K562 (cell line): Measurements from ENCODE around the gene ANK2. TPM values are rescaled to one million over a fixed set of nuclear protein-coding genes. Genes with fewer than 3 reads are reported as not detected.

Experiments used
- ATAC-seq: fragments of 200-7000 bp; cut with Tn5 transposase; 3 replicates; pipeline ENCODE4 v1.9.1; 2020; ENCODE audit warnings: moderate library complexity
- BruUV-seq: library from RNA; stranded (reverse); fragments of 400-500 nt; replicated peaks from 2 replicates; lab custom pipeline; 2021; lab: Mats Ljungman, UMichigan
- CTCF ChIA-PET: fragments of 300-600 bp; formaldehyde crosslinking; extraction: SDS; loops from one replicate; lab custom pipeline; 2021; ENCODE audit warnings: low intra/inter-chr PET ratio; lab: Yijun Ruan, JAX
- POLR2A ChIA-PET: fragments of 300-600, 350-650 bp; sonication (Branson Sonifier 250); formaldehyde crosslinking; extraction: SDS; loops from one replicate; lab custom pipeline; 2021; ENCODE audit warnings: antibody characterized with exemption, inconsistent platforms; lab: Yijun Ruan, JAX
- DNase-seq, 4 experiments: peaks; one replicate each; pipeline versions ENCODE4 v3.0.0 to v3.0.0-alpha.2; 2011 to 2018; ENCODE audit warnings: low spot score in 3 of 4, mixed read lengths in 3 of 4; ENCODE audit errors: extremely low read depth in 1 of 4
- FAIRE-seq: peaks from 2 replicates; lab custom pipeline; 2011; peaks lifted over from hg19 to GRCh38; lab: Jason Lieb, UNC
- H2AFZ ChIP-seq: 2 replicates; pipeline ENCODE4 v1.6.0; 2011; ENCODE audit warnings: low read depth, low read length, control low read depth, inconsistent platforms
- H3K27ac ChIP-seq: fragments of 200-600 bp; 3 replicates; pipeline ENCODE4 v1.8.0; 2011; ENCODE audit warnings: low read depth, mild to moderate bottlenecking, control low read depth, inconsistent platforms, low read length, moderate library complexity, mixed read lengths; ENCODE audit errors: extremely low read depth
- H3K27me3 ChIP-seq, 2 experiments: fragments of 300-600 bp in 1 of 2; 2 replicates in 1 of 2; 3 replicates in 1 of 2; pipeline versions ENCODE4 v1.6.0 to v1.8.0; 2011; ENCODE audit warnings: inconsistent platforms in 2 of 2, low read length in 2 of 2, mild to moderate bottlenecking in 1 of 2, mixed read lengths in 1 of 2, moderate library complexity in 1 of 2; ENCODE audit not compliant: control insufficient read depth in 2 of 2, insufficient read depth in 2 of 2
- H3K36me3 ChIP-seq: fragments of 300-600 bp; 3 replicates; pipeline ENCODE4 v1.8.0; 2011; ENCODE audit warnings: mild to moderate bottlenecking, low read length, inconsistent platforms; ENCODE audit not compliant: control insufficient read depth, insufficient read depth
- H3K4me1 ChIP-seq, 2 experiments: fragments of 200-600 bp in 1 of 2; replicated peaks in 1 of 2; 2 replicates in 1 of 2; 3 replicates in 1 of 2; pipeline versions ENCODE4 v1.5.1 to v1.8.0; 2011; ENCODE audit warnings: inconsistent platforms in 2 of 2, low read length in 2 of 2, mild to moderate bottlenecking in 1 of 2, mixed read lengths in 1 of 2, moderate library complexity in 1 of 2; ENCODE audit not compliant: control insufficient read depth in 2 of 2, insufficient read depth in 2 of 2
- H3K4me2 ChIP-seq: 2 replicates; pipeline ENCODE4 v1.6.1; 2011; ENCODE audit warnings: low read length, control low read depth, inconsistent platforms, mixed read lengths; ENCODE audit not compliant: insufficient read depth
- H3K4me3 ChIP-seq: fragments of 200-600 bp; sonication (generic), shearing (Covaris generic); 2 replicates; pipeline ENCODE4 v1.5.1; 2016; ENCODE audit warnings: control low read depth, inconsistent platforms
- H3K79me2 ChIP-seq: fragments of 200-600 bp; 3 replicates; pipeline ENCODE4 v1.8.0; 2011; ENCODE audit warnings: low read length, inconsistent platforms; ENCODE audit not compliant: control insufficient read depth, insufficient read depth
- H3K9ac ChIP-seq, 2 experiments: 2 replicates each; pipeline versions ENCODE4 v1.6.0 to v1.6.1; 2011; ENCODE audit warnings: low read depth in 2 of 2, low read length in 2 of 2, control low read depth in 1 of 2, inconsistent platforms in 1 of 2, mild to moderate bottlenecking in 1 of 2, mixed read lengths in 1 of 2; ENCODE audit not compliant: insufficient read depth in 1 of 2
- H3K9me1 ChIP-seq: one replicate; pipeline ENCODE4 v1.6.0; 2011; ENCODE audit warnings: inconsistent platforms, mild to moderate bottlenecking, low read length, moderate library complexity; ENCODE audit not compliant: control insufficient read depth, insufficient read depth
- H3K9me3 ChIP-seq: replicated peaks from 2 replicates; pipeline ENCODE4 v1.5.1; 2011; ENCODE audit warnings: low read depth, low read length, inconsistent platforms; ENCODE audit not compliant: control insufficient read depth, insufficient read depth
- H4K20me1 ChIP-seq: replicated peaks from 2 replicates; pipeline ENCODE4 v1.6.1; 2011; ENCODE audit warnings: low read length, inconsistent platforms, mixed read lengths; ENCODE audit not compliant: control insufficient read depth, insufficient read depth
- CCAR2 ChIP-seq: fragments of 200-400 bp; formaldehyde crosslinking; IDR thresholded peaks from 2 replicates; pipeline ENCODE4 v1.6.1; 2017; ENCODE audit warnings: mild to moderate bottlenecking, low read depth, low read length
- CREB3L1 ChIP-seq: fragments of 450-650 bp; IDR thresholded peaks from 2 replicates; pipeline ENCODE4 v1.6.1; 2014; ENCODE audit warnings: low read depth, mild to moderate bottlenecking, moderate library complexity, borderline replicate concordance
- MBD2 ChIP-seq: sonication (generic); IDR thresholded peaks from 2 replicates; pipeline ENCODE4 v1.6.1; 2016; ENCODE audit warnings: low read depth, borderline replicate concordance
- MTF1 ChIP-seq: fragments of 250-450 bp; sonication (Bioruptor Pico); IDR thresholded peaks from 2 replicates; pipeline ENCODE4 v1.9.0; 2021; ENCODE audit warnings: moderate library complexity, mild to moderate bottlenecking, inconsistent platforms, borderline replicate concordance
- NFYB ChIP-seq: IDR thresholded peaks from 2 replicates; pipeline ENCODE4 v1.6.1; 2011; ENCODE audit warnings: mild to moderate bottlenecking, moderate library complexity; ENCODE audit not compliant: insufficient read length; ENCODE audit errors: extremely low read depth
- POLR2AphosphoS5 ChIP-seq: IDR thresholded peaks from 2 replicates; pipeline ENCODE4 v1.6.1; 2011; ENCODE audit warnings: mild to moderate bottlenecking, low read depth, low read length, moderate library complexity; ENCODE audit not compliant: control insufficient read depth, insufficient read depth
- POLR2G ChIP-seq: fragments of 200-400 bp; formaldehyde crosslinking; IDR thresholded peaks from 2 replicates; pipeline ENCODE4 v1.6.1; 2017; ENCODE audit warnings: low read depth, mild to moderate bottlenecking, antibody characterized with exemption, low read length, moderate library complexity
- ZNF134 ChIP-seq: fragments of 250-450 bp; sonication (Bioruptor Pico); conservative IDR thresholded peaks from 2 replicates; pipeline ENCODE4 v1.4.0; 2020
- WGBS: fragments of 100-300 bp; shearing (Covaris generic); methylation state at CpG from one replicate; pipeline ENCODE4 v1.1.6; 2016; ENCODE audit warnings: low coverage, mixed read lengths; ENCODE audit not compliant: insufficient coverage; ENCODE audit errors: missing lambda C conversion rate; 5-methylcytosine and 5-hydroxymethylcytosine counted together
- in situ Hi-C: fragments of 300-500 bp; cut with MboI; formaldehyde crosslinking; loops from 4 replicates; pipeline ENCODE4 v1.15.0; 2018; ENCODE audit warnings: inconsistent platforms, mixed read lengths
- intact Hi-C: fragments of 100-400 bp; cut with micrococcal nuclease; formaldehyde crosslinking; loops from 2 replicates; pipeline ENCODE4 v1.14.2; 2022
- polyA plus RNA-seq, 8 experiments: library from polyadenylated mRNA; depleted of rRNA in 4 of 8; stranded (reverse) in 5 of 8; unstranded in 3 of 8; fragments of >200 nt; fragmentation: Nextera tagmentation in 2 of 8; fragmentation: Illumina TruSeq in 1 of 8; extraction: Ambion mirVana in 2 of 8; extraction: Trizol in 1 of 8; gene quantifications; 2 replicates each; pipeline versions ENCODE4 v1.2.1 to v1.2.3, GENCODE V29; 2011 to 2014; ENCODE audit warnings: inconsistent platforms in 1 of 8, missing spikeins in 1 of 8
- total RNA-seq, 7 experiments: library from RNA; depleted of rRNA in 6 of 7; stranded (reverse); fragments of >200 nt in 6 of 7; fragmentation: Illumina TruSeq in 2 of 7; extraction: Trizol in 2 of 7; gene quantifications; 2 replicates each; pipeline versions ENCODE4 v1.2.1 to v1.2.3, GENCODE V29; 2011 to 2021; ENCODE audit warnings: low replicate concordance in 1 of 7
- TF ChIP-seq, protein P1 (sequence below): fragments of 200-800 bp; sonication (Bioruptor generic); IDR thresholded peaks from 2 replicates; pipeline ENCODE4 v1.6.1; 2017; ENCODE audit warnings: missing genetic modification characterization, missing compliant biosample characterization

Gene ANK2
- total and polyA plus RNA-seq, 9 of the 15 experiments (the other 6 are each of a cell fraction or from before 2014, with no cell fraction given) = 0.07 to 0.24 TPM; not detected in 7

DNA sequence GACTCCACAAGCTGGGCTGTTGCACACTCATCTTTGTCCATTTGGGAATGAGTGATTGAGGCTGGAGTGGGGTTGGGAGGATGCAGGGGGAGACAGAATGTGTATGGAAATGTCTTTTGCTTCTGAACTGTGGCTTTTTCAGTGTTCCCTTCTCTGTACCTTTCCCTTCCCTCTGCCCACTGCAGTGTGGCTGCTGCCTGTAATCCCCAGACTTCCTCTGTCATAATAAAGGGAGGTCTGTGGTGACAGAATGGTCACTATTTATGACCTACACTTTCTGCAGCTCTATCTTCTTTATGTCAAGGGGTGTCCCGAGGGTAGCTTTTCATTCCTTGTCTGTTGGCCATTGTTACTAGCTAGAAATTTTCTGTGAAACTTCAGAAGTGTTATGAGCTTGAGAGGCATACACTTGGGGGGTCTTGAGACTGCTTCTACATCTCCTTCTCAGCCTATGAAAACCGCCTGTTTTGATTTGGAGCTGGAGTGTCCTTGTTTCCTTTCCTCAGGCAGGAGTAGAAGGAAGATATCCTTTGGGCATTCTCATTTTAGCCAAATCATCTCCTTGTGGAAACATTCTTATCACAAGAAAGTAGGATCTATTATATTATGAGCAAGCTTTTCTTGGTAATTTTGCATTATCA lies 63.0 kb downstream of the ANK2 start:
- ATAC-seq (no peak), DNase-seq (no peak), FAIRE-seq (no peak)
- Histone ChIP-seq H3K4me1 (no peaks in the 10 kb centered on the region), H3K36me3 (no peaks in the 10 kb centered on the region), H3K9me3 (no peaks in the 10 kb centered on the region), H3K4me3 (no peak overlapping the region), H3K9ac (no peak overlapping the region), H3K4me2 (no peak overlapping the region), H3K79me2 (no peaks in the 10 kb centered on the region), H4K20me1 (no peaks in the 10 kb centered on the region), H3K27me3 (no peaks in the 10 kb centered on the region), H3K27ac (no peak overlapping the region), H3K9me1 (no peaks in the 10 kb centered on the region), H2AFZ (no peak overlapping the region)
- 0% methylated on average over 2 of the region's 2 CpGs for WGBS
- POLR2A ChIA-PET = no interaction called here
- intact Hi-C loops = no loop called here
- no TSS peak for BruUV-seq
- TF ChIP-seq CREB3L1 (no peak), POLR2AphosphoS5 (no peak), NFYB (no peak), MTF1 (CRISPR knock-in tag) (no peak), CCAR2 (no peak), POLR2G (no peak), ZNF134 (CRISPR knock-in tag) (no peak), MBD2 (no peak)
- TF ChIP-seq, protein P1, sequence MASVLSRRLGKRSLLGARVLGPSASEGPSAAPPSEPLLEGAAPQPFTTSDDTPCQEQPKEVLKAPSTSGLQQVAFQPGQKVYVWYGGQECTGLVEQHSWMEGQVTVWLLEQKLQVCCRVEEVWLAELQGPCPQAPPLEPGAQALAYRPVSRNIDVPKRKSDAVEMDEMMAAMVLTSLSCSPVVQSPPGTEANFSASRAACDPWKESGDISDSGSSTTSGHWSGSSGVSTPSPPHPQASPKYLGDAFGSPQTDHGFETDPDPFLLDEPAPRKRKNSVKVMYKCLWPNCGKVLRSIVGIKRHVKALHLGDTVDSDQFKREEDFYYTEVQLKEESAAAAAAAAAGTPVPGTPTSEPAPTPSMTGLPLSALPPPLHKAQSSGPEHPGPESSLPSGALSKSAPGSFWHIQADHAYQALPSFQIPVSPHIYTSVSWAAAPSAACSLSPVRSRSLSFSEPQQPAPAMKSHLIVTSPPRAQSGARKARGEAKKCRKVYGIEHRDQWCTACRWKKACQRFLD (CRISPR knock-in tag) = no peak
- CTCF ChIA-PET = no interaction called here
- in situ Hi-C loops = no loop called here
